Activated CD4-positive, alpha-beta T cell treated with anti-CD3 and anti-CD28 coated beads for 36 hours (primary cell): ENCODE measurements around the gene POLA2. TPM values are rescaled to one million over a fixed set of nuclear protein-coding genes. Genes with fewer than 3 reads are reported as not detected.
A peak's percentile ranks its signal among the peaks of the same experiment; 100 is the strongest.
"Not testable (repeated sequence)": the region's sequence is repeated elsewhere in the genome, so short reads cannot be mapped to it uniquely, and the experiment has no call there.

Experiments
- ATAC-seq: fragments of 200-7000 bp; cut with Tn5 transposase; one replicate; pipeline ENCODE4 v1.10.0; 2021; ENCODE audit warnings: mild to moderate bottlenecking, moderate library complexity
- CTCF ChIA-PET: fragments of 350-600 bp; sonication (Branson Sonifier 250); formaldehyde crosslinking; loops from one replicate; lab custom pipeline; 2021; ENCODE audit warnings: antibody characterized with exemption; lab: Charles Lee
- POLR2A ChIA-PET: fragments of 350-600 bp; sonication (Branson Sonifier 250); formaldehyde crosslinking; loops from one replicate; lab custom pipeline; 2021; ENCODE audit warnings: antibody characterized with exemption, inconsistent platforms; lab: Charles Lee
- DNase-seq: peaks from one replicate; pipeline ENCODE4 v3.0.0-alpha.2; 2020
- H3K27ac Mint-ChIP-seq: one replicate; pipeline ENCODE4 v1.8.0; 2021; ENCODE audit warnings: mixed read lengths
- H3K27me3 Mint-ChIP-seq: one replicate; pipeline ENCODE4 v1.8.0; 2021; ENCODE audit warnings: mixed read lengths
- H3K36me3 Mint-ChIP-seq: one replicate; pipeline ENCODE4 v1.8.0; 2021; ENCODE audit warnings: low read depth, mixed read lengths
- H3K4me1 Mint-ChIP-seq: one replicate; pipeline ENCODE4 v1.8.0; 2021; ENCODE audit warnings: mixed read lengths
- H3K4me3 Mint-ChIP-seq: one replicate; pipeline ENCODE4 v1.8.0; 2021; ENCODE audit warnings: mild to moderate bottlenecking, moderate library complexity, mixed read lengths
- H3K9me3 Mint-ChIP-seq: one replicate; pipeline ENCODE4 v1.8.0; 2021; ENCODE audit warnings: low read depth, mixed read lengths
- intact Hi-C, 2 experiments: fragments of 100-400 bp; cut with DNase I in 1 of 2; cut with micrococcal nuclease in 1 of 2; formaldehyde crosslinking; loops; one replicate each; pipeline versions ENCODE4 v1.14.2 to v1.15.1; 2022 to 2024; cut with DNase I, micrococcal nuclease
- total RNA-seq, 2 experiments: library from RNA; stranded (reverse); gene quantifications; one replicate each; pipeline ENCODE4 v1.2.3, GENCODE V29; 2021

The POLA2 gene
- total RNA-seq, 2 experiments from 2014 or later, result 63.1 to 83.3 TPM

GRCh38 chr11:65242389-65242788 lies 19.4 kb upstream of the POLA2 start:
- H3K4me3 Mint-ChIP-seq, result no peak overlapping the region
- intact Hi-C loops, result no loop called here
- ATAC-seq, result no peak
- DNase-seq, result no peak
- H3K27ac Mint-ChIP-seq, result no peak overlapping the region
- no peaks in the 10 kb centered on the region for H3K36me3 Mint-ChIP-seq
- CTCF ChIA-PET, result interaction anchor here (0.8 kb wide), 1 partner anchor 17 kb away, joined by 3 read pairs; no protein-coding TSS in a partner anchor
- H3K27me3 Mint-ChIP-seq, result peaks cover 4% of the 10 kb centered on the region
- no peaks in the 10 kb centered on the region for H3K4me1 Mint-ChIP-seq
- H3K9me3 Mint-ChIP-seq, result peaks cover 5% of the 10 kb centered on the region
- POLR2A ChIA-PET, result no interaction called here

- H3K36me3 Mint-ChIP-seq, result no peaks in the 10 kb centered on the region
- H3K4me1 Mint-ChIP-seq, result no peaks in the 10 kb centered on the region
- H3K27ac Mint-ChIP-seq, result no peak overlapping the region
- ChIA-PET CTCF (interaction anchor here (0.9 to 1.2 kb wide), 2 partner anchors 34 to 118 kb away, joined by 3 read pairs; no protein-coding TSS in a partner anchor), POLR2A (no interaction called here)
- no peak for DNase-seq
- no peak overlapping the region for H3K4me3 Mint-ChIP-seq
- H3K27me3 Mint-ChIP-seq, result peaks cover 2% of the 10 kb centered on the region
- intact Hi-C loops, result no loop called here
- no peak for ATAC-seq
- H3K9me3 Mint-ChIP-seq, result peaks cover 5% of the 10 kb centered on the region
These were observed 18.0 kb upstream of the POLA2 start for GRCh38 chr11:65243797-65244196.

- H3K9me3 Mint-ChIP-seq, H3K4me1 Mint-ChIP-seq, H3K27me3 Mint-ChIP-seq, intact Hi-C loops, DNase-seq, ATAC-seq, H3K27ac Mint-ChIP-seq, H3K36me3 Mint-ChIP-seq, H3K4me3 Mint-ChIP-seq: not testable (repeated sequence)
- ChIA-PET CTCF (interaction anchor here (0.6 to 1.4 kb wide), 3 partner anchors 20 to 71 kb away, joined by 3 read pairs; no protein-coding TSS in a partner anchor), POLR2A (interaction anchor here (0.6 to 0.7 kb wide), 2 partner anchors 97 to 242 kb away, joined by 3 to 4 read pairs; no protein-coding TSS in a partner anchor)
These were observed 16.7 kb upstream of the POLA2 start for GRCh38 chr11:65245046-65245445.

GRCh38 chr11:65246506-65246905 lies 15.3 kb upstream of the POLA2 start:
- CTCF ChIA-PET, result interaction anchor here (1.2 kb wide), 1 partner anchor 70 kb away, joined by 4 read pairs; no protein-coding TSS in a partner anchor
- POLR2A ChIA-PET, result no interaction called here
- H3K4me3 Mint-ChIP-seq, result no peak overlapping the region

DNA sequence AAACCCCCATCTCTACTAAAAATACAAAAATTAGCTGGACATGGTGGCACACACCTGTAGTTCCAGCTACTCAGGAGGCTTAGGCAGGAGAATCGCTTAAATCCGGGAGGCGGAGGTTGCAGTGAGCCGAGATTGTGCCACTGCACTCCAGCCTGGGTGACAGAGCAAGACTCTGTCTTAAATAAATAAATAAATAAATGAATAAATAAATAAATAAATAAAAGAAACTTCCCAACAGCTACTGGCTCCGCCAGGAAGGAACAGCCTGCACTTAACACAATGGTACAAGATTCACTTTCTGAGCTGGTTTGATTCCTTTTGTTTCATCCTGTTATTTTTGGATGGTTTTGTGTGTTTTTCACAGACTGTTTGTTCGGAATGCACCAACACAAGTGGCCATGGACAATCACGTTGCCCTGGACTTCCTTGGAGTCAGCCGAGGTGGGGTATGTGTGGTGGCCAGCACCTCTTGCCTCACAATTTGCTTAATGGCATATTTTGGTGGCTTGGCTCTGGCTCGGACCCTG lies 13.5 kb upstream of the POLA2 start:
- DNase-seq, H3K4me1 Mint-ChIP-seq, ATAC-seq, H3K9me3 Mint-ChIP-seq, H3K27me3 Mint-ChIP-seq, H3K4me3 Mint-ChIP-seq, intact Hi-C loops, H3K27ac Mint-ChIP-seq, H3K36me3 Mint-ChIP-seq, POLR2A ChIA-PET: not testable (repeated sequence)
- CTCF ChIA-PET, result interaction anchor here (1.0 kb wide), 1 partner anchor 41 kb away, joined by 4 read pairs; no protein-coding TSS in a partner anchor

More at GRCh38 chr11:65246506-65246905, 15.3 kb upstream of the POLA2 start:
- ATAC-seq (no peak), DNase-seq (no peak)
- no peak overlapping the region for H3K27ac Mint-ChIP-seq
- H3K4me1 Mint-ChIP-seq, result no peaks in the 10 kb centered on the region
- H3K9me3 Mint-ChIP-seq, result peaks cover 5% of the 10 kb centered on the region
- intact Hi-C loops, result no loop called here
- no peaks in the 10 kb centered on the region for H3K27me3 Mint-ChIP-seq
- no peaks in the 10 kb centered on the region for H3K36me3 Mint-ChIP-seq

DNA sequence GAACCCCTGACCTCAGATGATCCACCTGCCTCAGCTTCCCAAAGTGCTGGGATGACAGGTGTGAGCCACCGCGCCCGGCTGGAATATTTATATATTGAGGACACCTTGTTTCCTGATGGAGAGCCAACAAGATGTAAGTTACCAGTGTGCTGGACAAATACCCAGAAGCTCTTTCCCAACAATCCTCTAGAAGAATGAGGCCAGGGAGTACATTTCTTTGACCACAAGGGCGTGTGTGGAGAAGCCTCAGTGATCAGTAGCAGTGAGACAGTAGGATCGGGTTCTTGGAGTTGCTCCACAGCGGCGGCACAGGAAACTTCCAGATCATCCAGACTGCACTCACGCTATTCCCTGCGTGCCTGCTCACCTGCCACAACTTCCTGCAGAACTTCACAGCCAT lies 10.3 kb upstream of the POLA2 start:
- CTCF ChIA-PET, result interaction anchor here (0.8 to 2.7 kb wide), 8 partner anchors 9 to 251 kb away, joined by 3 to 13 read pairs (median 4); partner anchors contain the start of gene POLA2
- no peaks in the 10 kb centered on the region for H3K9me3 Mint-ChIP-seq
- intact Hi-C loops, result no loop called here

GRCh38 chr11:65254724-65255123 lies 7.0 kb upstream of the POLA2 start:
- no peak overlapping the region for H3K4me3 Mint-ChIP-seq

More for the DNA sequence above, 10.3 kb upstream of the POLA2 start:
- H3K27ac Mint-ChIP-seq, result no peak overlapping the region
- POLR2A ChIA-PET, result interaction anchor here (0.7 to 0.8 kb wide), 2 partner anchors 83 to 106 kb away, joined by 3 read pairs; no protein-coding TSS in a partner anchor
- DNase-seq (no peak), ATAC-seq (no peak)
- no peaks in the 10 kb centered on the region for H3K4me1 Mint-ChIP-seq
- no peak overlapping the region for H3K4me3 Mint-ChIP-seq
- no peaks in the 10 kb centered on the region for H3K27me3 Mint-ChIP-seq
- H3K36me3 Mint-ChIP-seq, result no peaks in the 10 kb centered on the region

GRCh38 chr11:65258988-65259387 lies 2.8 kb upstream of the POLA2 start:
- ChIA-PET POLR2A (no interaction called here), CTCF (interaction anchor here (0.6 to 1.7 kb wide), 3 partner anchors 8 to 57 kb away, joined by 4 to 5 read pairs (median 4); no protein-coding TSS in a partner anchor)
- no peaks in the 10 kb centered on the region for H3K27me3 Mint-ChIP-seq
- peaks cover 15% of the 10 kb centered on the region for H3K36me3 Mint-ChIP-seq
- no peak overlapping the region for H3K4me3 Mint-ChIP-seq
- intact Hi-C loops, result no loop called here
- no peak overlapping the region for H3K27ac Mint-ChIP-seq
- H3K9me3 Mint-ChIP-seq, result no peaks in the 10 kb centered on the region
- no peak for ATAC-seq
- peaks cover 30% of the 10 kb centered on the region for H3K4me1 Mint-ChIP-seq
- DNase-seq, result no peak

More at GRCh38 chr11:65254724-65255123, 7.0 kb upstream of the POLA2 start:
- Mint-ChIP-seq H3K36me3 (no peaks in the 10 kb centered on the region), H3K27me3 (no peaks in the 10 kb centered on the region), H3K4me1 (peaks cover 3% of the 10 kb centered on the region), H3K9me3 (no peaks in the 10 kb centered on the region), H3K27ac (no peak overlapping the region)
- DNase-seq, result no peak
- intact Hi-C loops, result no loop called here
- no peak for ATAC-seq
- CTCF ChIA-PET, result interaction anchor here (0.6 to 1.9 kb wide), 4 partner anchors 11 to 82 kb away, joined by 3 to 6 read pairs (median 4); no protein-coding TSS in a partner anchor
- POLR2A ChIA-PET, result no interaction called here

GRCh38 chr11:65260302-65260701 lies 1.5 kb upstream of the POLA2 start:
- Mint-ChIP-seq H3K36me3 (peaks cover 24% of the 10 kb centered on the region), H3K9me3 (no peaks in the 10 kb centered on the region), H3K27me3 (no peaks in the 10 kb centered on the region), H3K4me1 (peaks cover 38% of the 10 kb centered on the region), H3K27ac (peak overlapping the region; percentile 10), H3K4me3 (peak overlapping the region; percentile 98)
- CTCF ChIA-PET, result interaction anchor here (0.7 to 1.7 kb wide), 2 partner anchors 9 to 18 kb away, joined by 4 to 5 read pairs; no protein-coding TSS in a partner anchor
- DNase-seq (no peak), ATAC-seq (no peak)
- POLR2A ChIA-PET, result no interaction called here
- intact Hi-C loops, result loop anchor here in 1 of 2 experiments (5.0 kb wide), 3 partner anchors 247 to 458 kb away; partner anchors contain the start of genes ARL2 and MAP4K2

DNA sequence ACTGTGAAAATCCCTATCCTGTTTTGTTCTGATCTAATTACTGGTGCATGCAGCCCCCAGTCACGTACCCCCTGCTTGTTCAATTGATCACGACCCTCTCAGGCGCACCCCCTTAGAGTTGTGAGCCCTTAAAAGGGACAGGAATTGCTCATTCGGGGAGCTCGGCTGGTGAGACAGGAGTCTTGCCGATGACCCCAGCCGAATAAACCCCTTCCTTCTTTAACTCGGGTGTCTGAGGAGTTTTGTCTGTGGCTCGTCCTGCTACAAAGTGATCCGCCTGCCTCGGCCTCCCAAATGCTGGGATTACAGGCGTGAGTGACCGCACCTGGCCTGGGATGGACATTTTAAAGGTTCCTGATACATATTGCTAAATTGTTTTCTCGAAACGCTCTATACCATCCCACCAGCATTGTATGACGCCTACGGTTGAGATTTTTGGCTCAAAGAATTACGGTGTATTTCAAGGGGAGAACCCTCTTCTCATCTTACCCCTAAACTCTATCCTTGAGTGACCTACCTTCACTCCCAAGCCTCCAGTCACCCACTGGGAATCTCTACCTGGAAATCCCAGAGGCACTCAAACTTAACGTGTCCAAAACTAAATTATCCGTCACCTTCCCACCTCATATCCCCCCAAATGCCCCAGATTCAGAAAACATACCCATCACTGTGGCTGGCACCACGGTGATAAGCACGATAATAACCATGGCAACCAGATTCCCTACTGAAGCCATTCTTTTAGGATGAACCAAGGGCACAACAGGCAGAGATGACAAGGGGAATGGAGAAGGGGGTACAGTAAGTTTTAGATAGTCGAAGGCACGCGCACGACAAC lies 789 bp upstream of the POLA2 start:
- Mint-ChIP-seq H3K9me3 (no peaks in the 10 kb centered on the region), H3K4me3 (peak overlapping the region; percentile 98), H3K27ac (peak overlapping the region; percentile 96), H3K4me1 (peaks cover 45% of the 10 kb centered on the region), H3K36me3 (peaks cover 28% of the 10 kb centered on the region), H3K27me3 (no peaks in the 10 kb centered on the region)
- no peak for DNase-seq
- CTCF ChIA-PET, result interaction anchor here (0.5 to 2.5 kb wide), 12 partner anchors 10 to 458 kb away, joined by 3 to 33 read pairs (median 4); partner anchors contain the start of genes CDC42EP2 and DPF2
- POLR2A ChIA-PET, result interaction anchor here (1.0 to 2.2 kb wide), 13 partner anchors 19 to 354 kb away, joined by 3 to 15 read pairs (median 3); partner anchors contain the start of genes DPF2, MALAT1, PCNX3 and SYVN1
- intact Hi-C loops, result loop anchor here in 1 of 2 experiments (1.0 to 5.0 kb wide), 11 partner anchors 18 to 483 kb away; partner anchors contain the start of genes ARL2, DPF2, MAP4K2 and SF1
- ATAC-seq, result no peak

DNA sequence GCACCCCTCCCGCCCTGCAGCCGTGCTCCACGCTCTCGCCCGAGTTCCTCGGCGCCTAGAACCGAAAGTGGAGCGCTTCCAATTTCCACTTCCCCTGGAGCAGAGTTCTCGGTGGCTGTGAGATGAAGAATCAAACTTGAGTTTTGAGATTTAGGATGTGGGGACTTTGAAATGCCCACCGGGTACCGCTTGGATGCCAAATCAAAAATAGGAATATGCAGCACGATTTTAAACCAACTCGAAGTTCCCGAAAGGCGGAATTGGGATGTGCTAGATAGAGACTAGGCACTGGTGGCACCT lies 569 bp downstream of the POLA2 start:
- Mint-ChIP-seq H3K4me3 (peak overlapping the region; percentile 98), H3K4me1 (peaks cover 50% of the 10 kb centered on the region), H3K27me3 (no peaks in the 10 kb centered on the region), H3K27ac (peak overlapping the region; percentile 96), H3K9me3 (no peaks in the 10 kb centered on the region), H3K36me3 (peaks cover 34% of the 10 kb centered on the region)
- ATAC-seq (no peak), DNase-seq (peak; percentile 62)
- POLR2A ChIA-PET, result interaction anchor here (0.5 to 2.2 kb wide), 25 partner anchors 10 to 353 kb away, joined by 3 to 15 read pairs (median 3); partner anchors contain the start of genes DPF2, FAU, MALAT1 and MRPL49
- intact Hi-C loops, result loop anchor here in 1 of 2 experiments (5.0 kb wide), 3 partner anchors 245 to 460 kb away; partner anchors contain the start of genes ARL2 and MAP4K2
- CTCF ChIA-PET, result interaction anchor here (0.5 to 2.5 kb wide), 22 partner anchors 9 to 296 kb away, joined by 3 to 33 read pairs (median 4); partner anchors contain the start of genes CDC42EP2 and DPF2
